Stimulated activated effector memory CD8-positive, alpha-beta T cell treated with anti-CD3 and anti-CD28 coated beads, Interleukin-12 subunit alpha, Interleukin-12 subunit beta, amount 100 ng/mL, for 72 hours (primary cell): Measurements from ENCODE around the gene IMMT.
"Not testable (repeated sequence)": the region's sequence is repeated elsewhere in the genome, so short reads cannot be mapped to it uniquely, and the experiment has no call there.

Experiments used
- ATAC-seq: fragments of 150-1000 bp; cut with Tn5 transposase; 2 replicates; pipeline ENCODE4 v1.10.0; 2021
- DNase-seq, 2 donors: peaks; one replicate each; pipeline ENCODE4 v3.0.0; 2021 to 2022; ENCODE audit warnings: low spot score in 2 of 2
- H3K27ac Mint-ChIP-seq: one replicate; pipeline ENCODE4 v1.8.0; 2022; ENCODE audit warnings: mild to moderate bottlenecking, mixed read lengths
- H3K36me3 Mint-ChIP-seq: one replicate; pipeline ENCODE4 v1.8.0; 2022; ENCODE audit warnings: mild to moderate bottlenecking, mixed read lengths
- H3K4me1 Mint-ChIP-seq: one replicate; pipeline ENCODE4 v1.8.0; 2022; ENCODE audit warnings: mixed read lengths
- H3K4me3 Mint-ChIP-seq: one replicate; pipeline ENCODE4 v1.8.0; 2022; ENCODE audit warnings: mild to moderate bottlenecking, mixed read lengths
- H3K9me3 Mint-ChIP-seq: one replicate; pipeline ENCODE4 v1.8.0; 2022; ENCODE audit warnings: mixed read lengths

Gene IMMT

GRCh38 chr2:86231680-86232372, 36.6 kb upstream of the IMMT start:
- H3K9me3 Mint-ChIP-seq: no peaks in the 10 kb centered on the region
- H3K36me3 Mint-ChIP-seq: no peaks in the 10 kb centered on the region
- no peak overlapping the region for H3K27ac Mint-ChIP-seq
- no peaks in the 10 kb centered on the region for H3K4me1 Mint-ChIP-seq
- no peak overlapping the region for H3K4me3 Mint-ChIP-seq
- ATAC-seq (no peak), DNase-seq (no peak)

DNA sequence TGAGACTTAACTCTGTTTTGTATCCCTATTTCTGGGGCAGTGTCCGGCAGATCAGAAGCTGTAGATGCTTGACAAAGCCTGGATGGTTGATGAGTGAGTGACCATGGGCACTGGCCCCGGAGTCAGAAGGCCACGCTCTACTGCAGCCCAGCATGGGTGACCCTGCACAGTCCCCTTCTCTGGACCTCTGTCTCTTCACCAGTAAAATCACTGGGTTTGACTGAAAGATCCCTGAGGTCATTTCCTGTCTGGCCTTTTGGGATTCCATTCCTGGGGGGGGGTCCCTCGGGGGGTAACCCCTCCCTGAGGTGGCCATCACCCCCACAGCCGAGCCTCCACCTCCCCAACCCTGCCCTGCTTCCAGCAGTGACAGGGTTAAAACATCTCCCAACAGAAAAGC, 35.7 kb upstream of the IMMT start:
- H3K9me3 Mint-ChIP-seq: no peaks in the 10 kb centered on the region
- H3K4me1 Mint-ChIP-seq: no peaks in the 10 kb centered on the region
- no peak for DNase-seq
- H3K27ac Mint-ChIP-seq: no peak overlapping the region
- H3K36me3 Mint-ChIP-seq: no peaks in the 10 kb centered on the region
- H3K4me3 Mint-ChIP-seq: no peak overlapping the region
- no peak for ATAC-seq

DNA sequence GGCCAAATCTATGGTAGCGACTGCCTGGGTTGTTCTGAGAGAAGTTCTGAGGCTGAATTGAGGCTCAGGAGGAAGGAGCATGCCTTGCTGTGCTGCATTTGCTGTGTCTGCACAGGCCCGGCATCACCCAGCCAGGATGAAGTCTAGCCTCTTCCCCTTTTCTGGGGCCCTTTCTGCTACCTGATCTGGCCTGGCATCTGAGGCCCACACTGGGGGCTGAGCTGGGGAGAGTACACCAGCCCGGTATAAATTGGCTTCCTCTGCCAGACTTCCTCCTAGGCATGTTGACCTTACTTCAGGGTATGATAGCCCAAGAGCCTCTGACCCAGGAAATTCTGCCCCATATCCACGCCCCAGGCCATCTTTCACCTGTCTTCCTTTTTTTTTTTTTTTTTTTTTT, 34.0 kb upstream of the IMMT start:
- ATAC-seq: no peak
- Mint-ChIP-seq H3K27ac (no peak overlapping the region), H3K4me3 (no peak overlapping the region)

GRCh38 chr2:86228574-86228973, 33.3 kb upstream of the IMMT start:
- not testable (repeated sequence) for H3K4me1 Mint-ChIP-seq, ATAC-seq, H3K4me3 Mint-ChIP-seq, H3K27ac Mint-ChIP-seq, H3K36me3 Mint-ChIP-seq, H3K9me3 Mint-ChIP-seq, DNase-seq

More for the DNA sequence above, 34.0 kb upstream of the IMMT start:
- Mint-ChIP-seq H3K4me1 (no peaks in the 10 kb centered on the region), H3K36me3 (no peaks in the 10 kb centered on the region), H3K9me3 (no peaks in the 10 kb centered on the region)
- DNase-seq: no peak

- DNase-seq (no peak), ATAC-seq (no peak)
- Mint-ChIP-seq H3K36me3 (no peaks in the 10 kb centered on the region), H3K4me1 (no peaks in the 10 kb centered on the region), H3K9me3 (no peaks in the 10 kb centered on the region), H3K27ac (no peak overlapping the region), H3K4me3 (no peak overlapping the region)
Observed at GRCh38 chr2:86227685-86228084, 32.4 kb upstream of the IMMT start.

DNA sequence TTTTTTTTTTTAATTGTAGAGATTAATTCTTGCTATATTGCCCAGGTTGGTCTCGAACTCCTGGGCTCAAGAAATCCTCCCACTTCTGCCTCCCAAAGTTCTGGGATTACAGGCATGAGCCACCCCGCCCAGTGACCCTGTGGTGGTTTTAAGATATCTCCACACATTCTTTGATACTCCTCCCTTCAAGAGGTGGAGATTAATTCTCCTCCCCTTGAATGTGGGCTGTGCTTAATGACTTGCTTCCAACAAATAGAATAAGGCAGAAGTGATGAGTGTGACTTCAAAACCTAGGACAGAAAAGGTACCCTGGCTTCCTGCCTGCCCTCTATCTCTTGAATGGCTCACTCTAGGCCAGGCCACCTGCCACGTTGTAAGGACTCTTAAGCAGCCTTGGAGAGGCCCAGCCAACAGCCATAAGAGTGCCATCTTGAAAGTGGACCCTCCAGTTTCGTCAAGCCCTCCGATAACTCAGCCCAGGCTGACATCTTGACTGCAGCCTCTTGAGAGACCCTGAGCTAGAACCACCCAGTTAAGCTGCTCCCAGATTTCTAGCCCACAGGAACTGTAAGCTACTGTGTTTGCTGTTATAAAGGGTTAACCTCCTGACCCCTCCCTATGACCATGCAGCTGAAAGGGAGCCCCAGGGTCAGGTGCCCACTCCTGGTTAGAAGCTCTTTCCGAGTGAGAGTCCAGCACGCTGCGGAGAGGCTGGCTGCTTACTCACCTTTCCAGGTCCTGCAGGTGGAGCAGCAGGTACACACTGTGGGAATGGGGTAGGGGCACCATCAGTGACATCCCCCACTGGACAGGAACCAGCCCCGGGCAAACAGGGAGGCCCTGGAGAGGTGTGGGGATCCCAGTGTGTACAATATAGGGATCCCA, 31.6 kb upstream of the IMMT start:
- Mint-ChIP-seq H3K36me3 (no peaks in the 10 kb centered on the region), H3K4me1 (no peaks in the 10 kb centered on the region)
- no peak for ATAC-seq

GRCh38 chr2:86226070-86226469, 30.8 kb upstream of the IMMT start:
- DNase-seq (no peak), ATAC-seq (no peak)
- H3K4me1 Mint-ChIP-seq: peaks cover 6% of the 10 kb centered on the region
- no peaks in the 10 kb centered on the region for H3K36me3 Mint-ChIP-seq
- no peak overlapping the region for H3K4me3 Mint-ChIP-seq
- peak overlapping the region; percentile 34 for H3K27ac Mint-ChIP-seq
- no peaks in the 10 kb centered on the region for H3K9me3 Mint-ChIP-seq

More for the DNA sequence above, 31.6 kb upstream of the IMMT start:
- Mint-ChIP-seq H3K4me3 (no peak overlapping the region), H3K9me3 (no peaks in the 10 kb centered on the region), H3K27ac (no peak overlapping the region)
- DNase-seq: no peak

GRCh38 chr2:86225581-86225980, 30.3 kb upstream of the IMMT start:
- ATAC-seq (peak; percentile 77), DNase-seq (no peak)
- H3K36me3 Mint-ChIP-seq: no peaks in the 10 kb centered on the region
- H3K27ac Mint-ChIP-seq: peak overlapping the region; percentile 34
- peak overlapping the region; percentile 7 for H3K4me3 Mint-ChIP-seq
- H3K4me1 Mint-ChIP-seq: peaks cover 9% of the 10 kb centered on the region
- no peaks in the 10 kb centered on the region for H3K9me3 Mint-ChIP-seq

DNA sequence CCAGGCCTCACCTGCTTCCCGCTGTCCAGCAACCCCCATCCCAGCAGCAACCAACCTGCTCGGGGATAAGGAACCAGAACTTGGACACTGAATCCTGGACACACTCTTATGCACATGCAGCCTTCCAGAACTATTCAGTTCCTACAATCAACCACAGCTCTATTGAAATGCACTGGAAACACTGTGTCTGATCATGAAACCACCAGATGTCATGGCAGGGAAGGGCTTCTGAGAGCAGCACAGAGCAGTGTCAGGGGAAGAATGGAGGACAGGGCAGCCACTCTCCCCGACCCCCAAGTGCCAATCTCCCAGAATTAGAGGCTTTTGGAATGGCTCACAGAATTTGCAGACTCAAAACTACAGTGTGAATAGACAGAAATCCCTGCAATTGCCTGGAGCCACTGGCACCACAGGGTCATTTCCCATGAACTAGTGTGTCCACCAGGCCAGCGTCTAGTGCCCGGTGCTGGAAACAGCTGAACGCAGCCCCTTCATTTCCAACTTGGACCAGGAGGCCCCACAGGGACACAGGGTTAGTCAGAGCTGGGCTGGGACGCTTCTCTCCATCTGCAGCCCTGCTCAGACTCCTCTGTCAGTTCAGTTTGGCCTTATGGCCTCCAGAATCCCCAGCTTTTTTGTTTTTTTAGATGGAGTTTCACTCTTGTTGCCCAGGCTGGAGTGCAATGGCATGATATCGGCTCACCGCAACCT, 29.5 kb upstream of the IMMT start:
- Mint-ChIP-seq H3K4me3 (no peak overlapping the region), H3K27ac (peak overlapping the region; percentile 34), H3K36me3 (no peaks in the 10 kb centered on the region), H3K4me1 (peaks cover 9% of the 10 kb centered on the region), H3K9me3 (no peaks in the 10 kb centered on the region)
- ATAC-seq (no peak), DNase-seq (no peak)

GRCh38 chr2:86223927-86224560, 28.8 kb upstream of the IMMT start:
- Mint-ChIP-seq H3K36me3 (no peaks in the 10 kb centered on the region), H3K4me1 (peaks cover 9% of the 10 kb centered on the region), H3K4me3 (no peak overlapping the region), H3K9me3 (no peaks in the 10 kb centered on the region), H3K27ac (peak overlapping the region; percentile 29)
- ATAC-seq (no peak), DNase-seq (no peak)

DNA sequence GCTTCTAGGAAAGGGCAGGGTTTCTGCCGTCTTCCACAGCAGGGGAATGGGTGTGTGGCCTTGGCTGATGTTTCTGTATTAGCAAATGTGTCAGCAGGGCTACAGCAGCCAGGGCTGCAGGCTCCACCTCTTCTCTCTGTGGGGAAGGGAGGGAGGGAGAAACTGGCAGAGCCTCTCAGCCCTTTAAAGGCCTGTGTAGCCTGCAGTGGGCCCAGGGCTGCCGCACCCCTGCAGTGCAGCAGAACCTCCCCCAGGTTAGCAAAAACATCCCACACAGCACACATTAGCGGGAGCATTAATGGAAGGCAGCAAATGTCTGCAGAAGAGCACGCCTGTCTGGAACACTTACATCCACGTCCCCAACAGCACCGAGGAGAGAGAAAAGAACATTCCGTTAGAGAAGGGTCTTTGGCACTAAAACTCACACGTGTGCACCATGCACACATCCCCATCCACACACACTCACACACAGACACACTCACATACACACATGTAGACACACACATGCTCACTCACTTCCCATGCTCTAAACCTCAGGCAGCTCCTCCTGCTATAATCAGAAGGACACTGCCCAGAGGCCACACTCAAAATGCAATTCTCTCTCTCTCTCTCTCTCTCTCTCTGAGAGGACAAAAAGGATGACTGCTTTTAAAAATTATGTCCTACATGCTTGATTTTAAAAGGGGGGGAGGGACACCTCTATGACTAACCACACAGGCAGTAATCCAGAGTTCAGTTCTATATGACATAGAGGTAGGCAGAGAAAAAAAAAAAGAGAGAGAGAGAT, 28.1 kb upstream of the IMMT start:
- DNase-seq (no peak), ATAC-seq (no peak)
- Mint-ChIP-seq H3K4me1 (peaks cover 10% of the 10 kb centered on the region), H3K27ac (no peak overlapping the region), H3K4me3 (no peak overlapping the region), H3K36me3 (no peaks in the 10 kb centered on the region), H3K9me3 (no peaks in the 10 kb centered on the region)

GRCh38 chr2:86221066-86221684, 25.9 kb upstream of the IMMT start:
- Mint-ChIP-seq H3K4me3 (no peak overlapping the region), H3K36me3 (no peaks in the 10 kb centered on the region), H3K9me3 (no peaks in the 10 kb centered on the region), H3K27ac (peak overlapping the region; percentile 56), H3K4me1 (peaks cover 15% of the 10 kb centered on the region)
- peak; percentile 65 for ATAC-seq
- peak in 1 of 2 donors; percentile 42 for DNase-seq

DNA sequence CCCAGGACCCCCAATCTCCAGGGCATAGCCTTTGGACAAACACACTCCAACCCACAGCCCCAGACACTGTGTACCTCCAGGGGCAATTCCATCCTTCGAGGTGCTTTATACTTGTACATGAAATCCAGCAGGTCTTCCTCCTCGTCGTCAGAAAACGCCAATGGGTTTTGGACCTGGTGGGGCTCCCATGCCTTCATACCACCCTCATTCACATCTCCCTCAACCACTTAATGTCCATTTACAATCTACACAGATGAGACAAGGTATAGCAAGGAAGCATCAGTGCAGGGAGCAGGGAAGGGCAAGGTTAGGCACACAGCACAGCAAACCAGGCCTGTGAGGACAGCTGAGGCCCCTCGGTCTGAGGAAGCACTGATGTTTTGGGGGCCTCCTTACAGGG, 24.6 kb upstream of the IMMT start:
- DNase-seq (no peak), ATAC-seq (no peak)
- Mint-ChIP-seq H3K36me3 (no peaks in the 10 kb centered on the region), H3K27ac (no peak overlapping the region), H3K9me3 (no peaks in the 10 kb centered on the region), H3K4me3 (no peak overlapping the region), H3K4me1 (peaks cover 15% of the 10 kb centered on the region)

- peaks cover 17% of the 10 kb centered on the region for H3K36me3 Mint-ChIP-seq
- H3K4me3 Mint-ChIP-seq: no peak overlapping the region
- no peak overlapping the region for H3K27ac Mint-ChIP-seq
- DNase-seq (no peak), ATAC-seq (peak; percentile 46)
- H3K9me3 Mint-ChIP-seq: no peaks in the 10 kb centered on the region
- H3K4me1 Mint-ChIP-seq: peaks cover 15% of the 10 kb centered on the region
Observed at GRCh38 chr2:86218124-86218523, 22.9 kb upstream of the IMMT start.
